Thoracic aorta (tissue), 2 donors: ENCODE results near the gene ACAP2. TPM values are rescaled to one million over a fixed set of nuclear protein-coding genes. Genes with fewer than 3 reads are reported as not detected.

ENCODE experiments used
- ATAC-seq: fragments of 150-250 bp; one replicate; pipeline ENCODE4 v1.8.0; 2017; ENCODE audit warnings: low read depth; ENCODE audit not compliant: insufficient number of reproducible peaks, low FRiP score
- DNase-seq: peaks from one replicate; pipeline ENCODE4 v3.0.0-alpha.2; 2020; ENCODE audit warnings: low spot score
- H3K27ac ChIP-seq, 2 donors: fragments of 200-600 bp; sonication (generic); 1 replicate in 1 of 2; 2 replicates in 1 of 2; pipeline ENCODE4 v1.5.1; 2016; ENCODE audit warnings: mild to moderate bottlenecking in 2 of 2, moderate library complexity in 2 of 2
- H3K27me3 ChIP-seq: fragments of 200-600 bp; sonication (generic); replicated peaks from 2 replicates; pipeline ENCODE4 v1.6.0; 2016; ENCODE audit warnings: mild to moderate bottlenecking; ENCODE audit not compliant: insufficient read depth
- H3K36me3 ChIP-seq: fragments of 200-600 bp; sonication (generic); one replicate; pipeline ENCODE4 v1.5.1; 2016
- H3K4me1 ChIP-seq, 2 donors: fragments of 200-600 bp; sonication (generic); 1 replicate in 1 of 2; 2 replicates in 1 of 2; pipeline versions ENCODE4 v1.5.1 to v1.6.0; 2016; ENCODE audit warnings: low read depth in 2 of 2, mild to moderate bottlenecking in 1 of 2; ENCODE audit not compliant: control insufficient read depth in 1 of 2
- H3K4me3 ChIP-seq: fragments of 200-600 bp; sonication (generic); 2 replicates; pipeline ENCODE4 v1.5.1; 2016; ENCODE audit warnings: mild to moderate bottlenecking
- H3K9me3 ChIP-seq: fragments of 200-600 bp; sonication (generic); 2 replicates; pipeline ENCODE4 v1.5.1; 2016
- total RNA-seq, 2 donors: library from RNA; depleted of rRNA; stranded (reverse); fragments of >200 nt; gene quantifications; one replicate each; pipeline versions ENCODE4 v1.1.0 to v1.2.3, GENCODE V29; 2016
- TF ChIP-seq, protein P1 (sequence below): fragments of 200-600 bp; sonication (generic); IDR thresholded peaks from one replicate; pipeline ENCODE4 v1.5.1; 2019; ENCODE audit warnings: antibody characterized with exemption

ACAP2 gene
- total RNA-seq, 2 donors from 2014 or later = 32.2 to 56.7 TPM

DNA sequence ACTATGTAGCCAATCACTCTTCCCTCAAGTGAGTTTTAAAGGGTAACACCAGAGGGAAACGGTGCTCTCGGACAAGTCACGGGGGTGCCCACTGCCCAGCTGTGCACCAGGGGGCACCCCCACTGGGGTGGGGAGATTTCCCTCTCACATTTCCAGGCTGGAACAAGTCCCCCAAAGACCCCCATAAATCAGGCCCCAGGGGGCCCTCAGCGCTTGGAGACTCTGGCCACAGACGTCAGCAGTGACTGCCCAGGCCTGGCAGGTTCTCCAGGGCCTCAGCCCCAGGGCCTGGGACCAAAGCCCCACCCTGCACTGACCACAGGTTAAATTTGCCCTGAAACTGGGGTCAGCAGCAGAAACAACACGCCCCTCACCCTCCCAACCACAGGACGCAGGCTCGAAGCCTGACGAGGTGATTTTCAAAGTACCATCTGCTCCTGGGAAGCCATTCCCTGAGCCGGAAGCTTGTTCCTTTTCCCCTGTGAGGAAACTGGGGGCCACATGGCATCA lies 188.8 kb downstream of the ACAP2 start:
- DNase-seq = no peak
- H3K4me1 ChIP-seq = peaks cover under 1 to 27% of the 10 kb centered on the region in 2 donors

DNA sequence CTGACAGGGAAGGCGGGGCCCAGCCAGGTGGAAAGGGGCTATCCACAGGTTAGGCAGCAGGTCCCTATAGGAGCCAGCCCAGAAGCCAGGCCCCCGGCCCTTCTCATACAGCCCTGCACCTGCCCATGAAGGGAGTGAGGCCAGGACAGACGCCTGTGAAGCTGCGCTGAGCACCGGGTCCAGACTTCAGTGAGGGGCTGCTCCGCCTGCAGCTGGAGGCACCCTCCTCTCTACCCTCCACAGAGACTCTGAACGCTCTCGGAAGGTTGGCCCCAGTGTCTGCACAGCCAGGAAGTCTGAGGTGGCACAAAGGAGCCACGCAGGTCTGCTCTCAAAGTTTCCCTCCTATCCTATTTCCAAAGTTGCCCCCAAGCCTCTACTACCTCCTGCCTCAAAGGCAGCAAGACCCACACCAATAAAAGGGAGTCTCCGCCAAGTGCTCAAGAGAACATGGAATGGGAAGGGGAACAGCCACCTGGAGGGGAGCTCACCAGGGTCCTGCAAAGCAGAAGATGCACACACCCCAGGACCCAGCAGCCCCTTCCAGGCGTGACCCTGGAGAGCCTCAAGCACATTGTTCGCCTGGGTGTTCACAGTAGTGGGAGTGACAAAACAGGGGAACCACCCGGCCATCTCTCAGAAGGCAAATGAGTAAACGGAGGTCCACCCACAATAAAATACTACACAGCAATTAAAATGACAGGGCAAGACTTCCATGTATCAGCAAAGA lies 191.3 kb downstream of the ACAP2 start:
- Histone ChIP-seq H3K4me1 (peaks cover 0 to 14% of the 10 kb centered on the region in 2 donors), H3K36me3 (no peaks in the 10 kb centered on the region), H3K27ac (no peak overlapping the region), H3K4me3 (no peak overlapping the region), H3K27me3 (no peaks in the 10 kb centered on the region), H3K9me3 (no peaks in the 10 kb centered on the region)
- ATAC-seq (no peak), DNase-seq (no peak)
- TF ChIP-seq, protein P1, sequence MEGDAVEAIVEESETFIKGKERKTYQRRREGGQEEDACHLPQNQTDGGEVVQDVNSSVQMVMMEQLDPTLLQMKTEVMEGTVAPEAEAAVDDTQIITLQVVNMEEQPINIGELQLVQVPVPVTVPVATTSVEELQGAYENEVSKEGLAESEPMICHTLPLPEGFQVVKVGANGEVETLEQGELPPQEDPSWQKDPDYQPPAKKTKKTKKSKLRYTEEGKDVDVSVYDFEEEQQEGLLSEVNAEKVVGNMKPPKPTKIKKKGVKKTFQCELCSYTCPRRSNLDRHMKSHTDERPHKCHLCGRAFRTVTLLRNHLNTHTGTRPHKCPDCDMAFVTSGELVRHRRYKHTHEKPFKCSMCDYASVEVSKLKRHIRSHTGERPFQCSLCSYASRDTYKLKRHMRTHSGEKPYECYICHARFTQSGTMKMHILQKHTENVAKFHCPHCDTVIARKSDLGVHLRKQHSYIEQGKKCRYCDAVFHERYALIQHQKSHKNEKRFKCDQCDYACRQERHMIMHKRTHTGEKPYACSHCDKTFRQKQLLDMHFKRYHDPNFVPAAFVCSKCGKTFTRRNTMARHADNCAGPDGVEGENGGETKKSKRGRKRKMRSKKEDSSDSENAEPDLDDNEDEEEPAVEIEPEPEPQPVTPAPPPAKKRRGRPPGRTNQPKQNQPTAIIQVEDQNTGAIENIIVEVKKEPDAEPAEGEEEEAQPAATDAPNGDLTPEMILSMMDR = no peak

More for the DNA sequence above, 188.8 kb downstream of the ACAP2 start:
- TF ChIP-seq, protein P1 = no peak
- Histone ChIP-seq H3K9me3 (no peaks in the 10 kb centered on the region), H3K27ac (no peak overlapping the region), H3K27me3 (no peaks in the 10 kb centered on the region), H3K36me3 (no peaks in the 10 kb centered on the region), H3K4me3 (no peak overlapping the region)
- no peak for ATAC-seq

DNA sequence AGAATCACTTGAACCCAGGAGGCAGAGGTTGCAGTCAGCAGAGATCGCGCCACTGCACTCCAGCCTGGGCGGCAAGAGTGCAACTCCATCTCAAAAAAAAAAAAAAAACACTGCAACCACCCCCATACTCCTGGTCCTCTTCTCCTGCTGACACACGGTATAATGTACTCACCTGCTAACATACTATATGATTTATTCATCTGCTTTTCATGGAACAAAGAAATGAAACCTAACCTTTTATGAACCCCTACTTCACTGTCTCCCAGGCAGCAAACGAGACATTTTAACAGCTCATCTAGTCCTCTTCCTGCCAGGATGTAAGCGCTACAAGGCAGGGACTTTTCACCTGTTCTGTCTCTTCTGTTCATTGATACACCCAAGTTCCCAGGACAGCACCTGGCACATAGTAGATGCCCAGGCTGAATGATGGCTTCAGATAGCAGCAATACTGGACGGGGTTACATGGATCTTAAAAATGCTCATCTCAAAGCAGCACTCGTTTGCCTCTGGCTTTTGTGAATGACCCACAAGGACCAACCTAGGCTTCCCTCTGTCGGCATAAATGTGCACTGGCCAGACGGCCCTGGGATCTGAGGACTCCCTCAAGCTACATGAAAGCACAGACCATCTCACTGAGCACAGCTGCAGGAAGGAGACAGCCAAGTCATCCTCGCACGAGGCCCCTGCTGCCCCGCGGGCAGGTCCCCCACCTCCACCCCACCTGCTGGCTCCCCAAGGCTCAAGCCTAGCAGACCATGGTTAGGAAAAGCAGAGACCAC lies 192.2 kb downstream of the ACAP2 start:
- Histone ChIP-seq H3K4me3 (no peak overlapping the region), H3K4me1 (peaks cover 0 to 6% of the 10 kb centered on the region in 2 donors), H3K36me3 (no peaks in the 10 kb centered on the region), H3K27ac (no peak overlapping the region), H3K9me3 (no peaks in the 10 kb centered on the region), H3K27me3 (no peaks in the 10 kb centered on the region)
- no peak for ATAC-seq
- no peak for DNase-seq
- TF ChIP-seq, protein P1 = no peak

DNA sequence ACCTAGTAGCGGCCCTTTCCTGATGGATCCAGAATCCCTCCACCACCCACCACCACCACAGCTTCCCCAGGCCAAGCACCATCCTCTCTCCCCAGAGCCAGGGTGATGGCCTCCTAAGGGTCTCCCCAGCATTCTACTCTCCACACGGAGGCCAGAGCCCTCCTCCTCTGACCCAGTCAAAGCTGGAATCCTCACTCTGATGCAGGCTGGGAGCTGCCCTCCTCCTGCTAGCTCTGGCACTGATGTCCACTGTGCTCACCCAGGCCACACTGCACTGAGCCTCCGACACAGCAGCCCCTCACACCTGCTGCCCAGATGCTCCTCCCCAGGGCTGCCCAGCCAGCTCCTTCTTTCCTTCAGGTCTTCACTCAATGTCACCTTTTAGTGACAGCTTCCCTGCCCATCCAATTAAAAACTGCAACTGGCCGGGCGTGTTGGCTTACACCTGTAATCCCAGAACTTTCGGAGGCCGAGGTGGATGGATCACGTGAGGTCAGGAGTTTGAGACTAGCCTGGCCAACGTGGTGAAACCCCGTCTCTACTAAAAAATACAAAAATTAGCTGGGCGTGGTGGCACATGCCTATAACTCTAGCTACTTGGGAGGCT lies 192.9 kb downstream of the ACAP2 start:
- Histone ChIP-seq H3K9me3 (no peaks in the 10 kb centered on the region), H3K27me3 (no peaks in the 10 kb centered on the region), H3K36me3 (no peaks in the 10 kb centered on the region), H3K4me3 (no peak overlapping the region), H3K4me1 (no peaks in the 10 kb centered on the region), H3K27ac (no peak overlapping the region)
- TF ChIP-seq, protein P1 = no peak
- no peak for DNase-seq
- no peak for ATAC-seq
